Suppressor macrophage (primary cell): Measurements from ENCODE around the gene LRBA.

Experiments
- DNase-seq, 4 experiments: peaks; one replicate each; pipeline ENCODE4 v3.0.0-alpha.2; 2020 to 2022

LRBA gene

GRCh38 chr4:150316332-150317205 lies 698.5 kb downstream of the LRBA start:
- DNase-seq: peak; percentile 2 to 54 (median 41)

- DNase-seq: no peak
Observed at GRCh38 chr4:150315691-150316090, 699.4 kb downstream of the LRBA start.

- no peak for DNase-seq
Observed at GRCh38 chr4:150315175-150315574, 699.9 kb downstream of the LRBA start.

- DNase-seq: no peak
Observed at GRCh38 chr4:150314031-150314430, 701.1 kb downstream of the LRBA start.

- no peak for DNase-seq
Observed at GRCh38 chr4:150310159-150310895, 704.8 kb downstream of the LRBA start.

- DNase-seq: no peak
Observed at GRCh38 chr4:150308824-150309472, 706.1 kb downstream of the LRBA start.

- no peak for DNase-seq
Observed at GRCh38 chr4:150306719-150307118, 708.4 kb downstream of the LRBA start.

- DNase-seq: no peak
Observed at GRCh38 chr4:150305995-150306394, 709.1 kb downstream of the LRBA start.

GRCh38 chr4:150302553-150302952 lies 712.5 kb downstream of the LRBA start:
- peak; percentile 60 to 81 (median 75) for DNase-seq

GRCh38 chr4:150299816-150300215 lies 715.3 kb downstream of the LRBA start:
- no peak for DNase-seq

- peak; percentile 57 to 68 (median 62) for DNase-seq
Observed at GRCh38 chr4:150297861-150298474, 717.1 kb downstream of the LRBA start.

GRCh38 chr4:150289881-150290280 lies 725.2 kb downstream of the LRBA start:
- no peak for DNase-seq

GRCh38 chr4:150289198-150289597 lies 725.9 kb downstream of the LRBA start:
- DNase-seq: peak in 2 of 4 experiments; percentile 19 to 32

GRCh38 chr4:150286656-150287055 lies 728.4 kb downstream of the LRBA start:
- no peak for DNase-seq

- no peak for DNase-seq
Observed at GRCh38 chr4:150283689-150284088, 731.4 kb downstream of the LRBA start.

GRCh38 chr4:150280975-150281374 lies 734.1 kb downstream of the LRBA start:
- no peak for DNase-seq

- peak; percentile 67 to 88 (median 85) for DNase-seq
Observed at GRCh38 chr4:150280081-150280895, 734.8 kb downstream of the LRBA start.

- DNase-seq: no peak
Observed at GRCh38 chr4:150278206-150278605, 736.9 kb downstream of the LRBA start.

GRCh38 chr4:150268444-150268843 lies 746.6 kb downstream of the LRBA start:
- no peak for DNase-seq

GRCh38 chr4:150265806-150266205 lies 749.3 kb downstream of the LRBA start:
- no peak for DNase-seq

GRCh38 chr4:150264595-150265161 lies 750.4 kb downstream of the LRBA start:
- no peak for DNase-seq

- DNase-seq: no peak
Observed at GRCh38 chr4:150262611-150263010, 752.5 kb downstream of the LRBA start.
